ENCODE results near the gene MYH6. TPM values are rescaled to one million over a fixed set of nuclear protein-coding genes. Genes with fewer than 3 reads are reported as not detected.

Gene MYH6
- total and polyA plus RNA-seq, 2 of the 13 experiments (the other 11 are each of a cell fraction or from before 2014, with no cell fraction given): 0.01 TPM; not detected in 1

- ATAC-seq (no peak), DNase-seq (ENCODE audit: low spot score) (no peak), FAIRE-seq (no peak)
- intact Hi-C loops (cut with micrococcal nuclease; ENCODE audit: unreplicated experiment) (no loop called here), in situ Hi-C loops (cut with HindIII; ENCODE audit: extremely low pct_ligation_motif_present, low pct_unique_long_range_greater_than_20kb) (no loop called here)
- Histone ChIP-seq H3K36me3 (replicated peaks in 1 of 2; ENCODE audit: control insufficient read depth in 1 of 2, insufficient read depth in 2 of 2, low read length in 2 of 2) (no peaks in the 10 kb centered on the region), H3K4me2 (ENCODE audit: low read depth, low read length) (peak overlapping the region; percentile 16), H3K9me3 (ENCODE audit: low read length) (no peaks in the 10 kb centered on the region), H3K27me3 (ENCODE audit: control insufficient read depth in 1 of 2, insufficient read depth in 2 of 2, low read length in 2 of 2) (peaks cover 16 to 76% of the 10 kb centered on the region in 2 experiments), H2AFZ (ENCODE audit: low read length) (no peak overlapping the region), H3K9ac (ENCODE audit: insufficient read depth, low read depth, low read length) (no peak overlapping the region), H3K4me3 (replicated peaks in 1 of 3; ENCODE audit: insufficient read depth in 1 of 3, low read depth in 2 of 3, low read length in 3 of 3) (no peak overlapping the region), H3K79me2 (ENCODE audit: insufficient read depth, low read length) (no peaks in the 10 kb centered on the region), H4K20me1 (ENCODE audit: insufficient read depth, low read length) (no peaks in the 10 kb centered on the region), H3K27ac (ENCODE audit: extremely low read length, insufficient read depth, low read length) (no peak overlapping the region), H3K4me1 (ENCODE audit: insufficient read depth, low read length) (peaks cover 43% of the 10 kb centered on the region)
- TF ChIP-seq ZBTB38 (CRISPR knock-in tag; IDR thresholded peaks at IDR 0.05) (no peak), ZFX (CRISPR knock-in tag; IDR thresholded peaks at IDR 0.05; ENCODE audit: low read depth) (0 out of 2 replicates have a peak, but pooled peaks have one; percentile 3)
- WGBS (ENCODE audit: low lambda C conversion rate): 43% methylated on average over 15 of the region's 15 CpGs
- CTCF ChIA-PET (ENCODE audit: low intra/inter-chr PET ratio, low total read pairs): no interaction called here
- POLR2A ChIA-PET: no interaction called here
- no TSS peak for BruUV-seq (replicated peaks)
These were observed 30.3 kb upstream of the MYH6 start for GRCh38 chr14:23438101-23438971.

- 56% methylated on average over 7 of the region's 8 CpGs for WGBS (ENCODE audit: low lambda C conversion rate)
- Histone ChIP-seq H3K36me3 (replicated peaks in 1 of 2; ENCODE audit: control insufficient read depth in 1 of 2, insufficient read depth in 2 of 2, low read length in 2 of 2) (no peaks in the 10 kb centered on the region), H3K9ac (ENCODE audit: insufficient read depth, low read depth, low read length) (no peak overlapping the region), H4K20me1 (ENCODE audit: insufficient read depth, low read length) (no peaks in the 10 kb centered on the region), H2AFZ (ENCODE audit: low read length) (peak overlapping the region; percentile 1), H3K27ac (ENCODE audit: extremely low read length, insufficient read depth, low read length) (no peak overlapping the region), H3K4me2 (ENCODE audit: low read depth, low read length) (peak overlapping the region; percentile 16), H3K4me1 (ENCODE audit: insufficient read depth, low read length) (peaks cover 43% of the 10 kb centered on the region), H3K4me3 (replicated peaks in 1 of 3; ENCODE audit: insufficient read depth in 1 of 3, low read depth in 2 of 3, low read length in 3 of 3) (no peak overlapping the region), H3K79me2 (ENCODE audit: insufficient read depth, low read length) (no peaks in the 10 kb centered on the region), H3K27me3 (ENCODE audit: control insufficient read depth in 1 of 2, insufficient read depth in 2 of 2, low read length in 2 of 2) (peaks cover 20 to 74% of the 10 kb centered on the region in 2 experiments), H3K9me3 (ENCODE audit: low read length) (no peaks in the 10 kb centered on the region)
- DNase-seq (ENCODE audit: low spot score): no peak
- no peak for ATAC-seq
- POLR2A ChIA-PET: interaction anchor here (1.0 to 2.4 kb wide), 3 partner anchors 32 to 343 kb away, joined by 3 to 26 read pairs (median 6); partner anchors contain the start of genes ACIN1, C14orf119, NGDN and PABPN1
- intact Hi-C loops (cut with micrococcal nuclease; ENCODE audit: unreplicated experiment): no loop called here
- BruUV-seq (replicated peaks): no TSS peak
- FAIRE-seq: no peak
- CTCF ChIA-PET (ENCODE audit: low intra/inter-chr PET ratio, low total read pairs): no interaction called here
- in situ Hi-C loops (cut with HindIII; ENCODE audit: extremely low pct_ligation_motif_present, low pct_unique_long_range_greater_than_20kb): no loop called here
- TF ChIP-seq ZKSCAN1 (IDR thresholded peaks at IDR 0.05; ENCODE audit: low read length) (peak; percentile 82), PCBP1 (IDR thresholded peaks at IDR 0.05; ENCODE audit: borderline replicate concordance, low read depth, low read length) (no peak), TBP (CRISPR knock-in tag; IDR thresholded peaks at IDR 0.05) (no peak), ZNF407 (CRISPR knock-in tag; IDR thresholded peaks at IDR 0.05; ENCODE audit: not compliant biosample characterization) (no peak)
These were observed 29.3 kb upstream of the MYH6 start for GRCh38 chr14:23437133-23438100.
